ENCODE data around the gene HDAC8.

DNA sequence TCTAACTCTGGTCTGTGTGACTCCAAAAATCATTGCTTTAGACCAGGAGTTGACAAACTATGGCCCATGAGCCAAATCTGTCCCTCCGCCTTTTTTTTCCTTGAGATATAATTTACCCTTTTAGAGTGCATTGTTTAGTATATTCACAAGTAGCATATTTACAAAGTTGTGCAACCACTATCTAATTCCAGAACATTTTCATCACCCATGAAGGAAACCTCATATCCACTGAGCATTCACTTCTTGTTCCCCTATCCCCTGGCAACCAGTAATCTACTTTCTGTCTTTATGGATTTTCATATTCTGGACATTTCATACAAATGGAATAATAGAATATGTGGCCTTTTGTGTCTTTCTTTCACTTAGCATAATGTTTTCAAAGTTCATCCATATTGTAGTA, 199.5 kb downstream of the HDAC8 start:
- TF ChIP-seq, protein P1, sequence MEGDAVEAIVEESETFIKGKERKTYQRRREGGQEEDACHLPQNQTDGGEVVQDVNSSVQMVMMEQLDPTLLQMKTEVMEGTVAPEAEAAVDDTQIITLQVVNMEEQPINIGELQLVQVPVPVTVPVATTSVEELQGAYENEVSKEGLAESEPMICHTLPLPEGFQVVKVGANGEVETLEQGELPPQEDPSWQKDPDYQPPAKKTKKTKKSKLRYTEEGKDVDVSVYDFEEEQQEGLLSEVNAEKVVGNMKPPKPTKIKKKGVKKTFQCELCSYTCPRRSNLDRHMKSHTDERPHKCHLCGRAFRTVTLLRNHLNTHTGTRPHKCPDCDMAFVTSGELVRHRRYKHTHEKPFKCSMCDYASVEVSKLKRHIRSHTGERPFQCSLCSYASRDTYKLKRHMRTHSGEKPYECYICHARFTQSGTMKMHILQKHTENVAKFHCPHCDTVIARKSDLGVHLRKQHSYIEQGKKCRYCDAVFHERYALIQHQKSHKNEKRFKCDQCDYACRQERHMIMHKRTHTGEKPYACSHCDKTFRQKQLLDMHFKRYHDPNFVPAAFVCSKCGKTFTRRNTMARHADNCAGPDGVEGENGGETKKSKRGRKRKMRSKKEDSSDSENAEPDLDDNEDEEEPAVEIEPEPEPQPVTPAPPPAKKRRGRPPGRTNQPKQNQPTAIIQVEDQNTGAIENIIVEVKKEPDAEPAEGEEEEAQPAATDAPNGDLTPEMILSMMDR (IDR thresholded peaks at IDR 0.05), result no peak
- TF ChIP-seq POLR2A (IDR thresholded peaks at IDR 0.05), result no peak

All from stomach (tissue), 4 donors.